ENCODE results near the gene DLG5.

GRCh38 chr10:77962350-77963146 is 36.0 kb upstream of the DLG5 start:
- TF ChIP-seq EZH2 (IDR thresholded peaks at IDR 0.05; ENCODE audit: borderline replicate concordance, control insufficient read depth, low read depth, low read length) (no peak), YY1 (IDR thresholded peaks at IDR 0.05; ENCODE audit: low read depth, low read length) (no peak), ZNF274 (IDR thresholded peaks at IDR 0.05; ENCODE audit: insufficient read depth, insufficient read length) (no peak), FOXK2 (IDR thresholded peaks at IDR 0.05) (no peak), SPI1 (IDR thresholded peaks at IDR 0.05; ENCODE audit: borderline replicate concordance, insufficient read depth, low read depth, low read length) (no peak), JUND (IDR thresholded peaks at IDR 0.05; ENCODE audit: low read depth, low read length) (no peak), CEBPB (IDR thresholded peaks at IDR 0.05; ENCODE audit: borderline replicate concordance in 1 of 2, low read depth in 2 of 2, low read length in 2 of 2) (no peak), GATAD2B (conservative IDR thresholded peaks at IDR 0.05; ENCODE audit: low read depth) (no peak), SRF (IDR thresholded peaks at IDR 0.05; ENCODE audit: low read depth in 2 of 2, low read length in 2 of 2) (no peak), CHD1 (IDR thresholded peaks at IDR 0.05; ENCODE audit: low read depth, low read length) (no peak), NRF1 (conservative IDR thresholded peaks at IDR 0.05; ENCODE audit: low read depth, low read length) (no peak), USF2 (IDR thresholded peaks at IDR 0.05; ENCODE audit: borderline replicate concordance, low read depth, low read length) (no peak)
- TF ChIP-seq, protein P1, sequence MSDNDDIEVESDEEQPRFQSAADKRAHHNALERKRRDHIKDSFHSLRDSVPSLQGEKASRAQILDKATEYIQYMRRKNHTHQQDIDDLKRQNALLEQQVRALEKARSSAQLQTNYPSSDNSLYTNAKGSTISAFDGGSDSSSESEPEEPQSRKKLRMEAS (IDR thresholded peaks at IDR 0.05; ENCODE audit: low read depth, low read length) = no peak
